Measurements from ENCODE around the gene EDARADD.
A peak's percentile ranks its signal among the peaks of the same experiment; 100 is the strongest.
"Not testable (repeated sequence)": the region's sequence is repeated elsewhere in the genome, so short reads cannot be mapped to it uniquely, and the experiment has no call there.

Gene EDARADD

GRCh38 chr1:236455243-236455642 is 61.2 kb downstream of the EDARADD start:
- no peak for TF ChIP-seq POLR2A (IDR thresholded peaks at IDR 0.05; ENCODE audit: low read depth, low read length)
- TF ChIP-seq POLR2AphosphoS5 (IDR thresholded peaks at IDR 0.05; ENCODE audit: low read depth, low read length) = no peak
- no peak for TF ChIP-seq TAF1 (IDR thresholded peaks at IDR 0.05; ENCODE audit: borderline replicate concordance, low read depth, low read length)
- DNase-seq (ENCODE audit: insufficient read length) (no peak), FAIRE-seq (no peak)

- no peak for FAIRE-seq
- peak; percentile 20 for DNase-seq (ENCODE audit: insufficient read length)
- no peak for TF ChIP-seq TAF1 (IDR thresholded peaks at IDR 0.05; ENCODE audit: borderline replicate concordance, low read depth, low read length)
- no peak for TF ChIP-seq POLR2AphosphoS5 (IDR thresholded peaks at IDR 0.05; ENCODE audit: low read depth, low read length)
- no peak for TF ChIP-seq POLR2A (IDR thresholded peaks at IDR 0.05; ENCODE audit: low read depth, low read length)
Measured at GRCh38 chr1:236457775-236458174, 63.7 kb downstream of the EDARADD start.

- no peak for TF ChIP-seq POLR2A (IDR thresholded peaks at IDR 0.05; ENCODE audit: low read depth, low read length)
- no peak for TF ChIP-seq POLR2AphosphoS5 (IDR thresholded peaks at IDR 0.05; ENCODE audit: low read depth, low read length)
- TF ChIP-seq TAF1 (IDR thresholded peaks at IDR 0.05; ENCODE audit: borderline replicate concordance, low read depth, low read length) = no peak
- no peak for DNase-seq (ENCODE audit: insufficient read length)
- FAIRE-seq = no peak
Measured at GRCh38 chr1:236458996-236459395, 64.9 kb downstream of the EDARADD start.

GRCh38 chr1:236460103-236460502 is 66.0 kb downstream of the EDARADD start:
- no peak for FAIRE-seq
- DNase-seq (ENCODE audit: insufficient read length) = no peak
- no peak for TF ChIP-seq POLR2AphosphoS5 (IDR thresholded peaks at IDR 0.05; ENCODE audit: low read depth, low read length)
- no peak for TF ChIP-seq TAF1 (IDR thresholded peaks at IDR 0.05; ENCODE audit: borderline replicate concordance, low read depth, low read length)
- no peak for TF ChIP-seq POLR2A (IDR thresholded peaks at IDR 0.05; ENCODE audit: low read depth, low read length)

- not testable (repeated sequence) for DNase-seq (ENCODE audit: insufficient read length); FAIRE-seq
Measured at GRCh38 chr1:236464197-236464596, 70.1 kb downstream of the EDARADD start.

- FAIRE-seq (no peak), DNase-seq (ENCODE audit: insufficient read length) (no peak)
- TF ChIP-seq POLR2A (IDR thresholded peaks at IDR 0.05; ENCODE audit: low read depth, low read length) = no peak
- TF ChIP-seq POLR2AphosphoS5 (IDR thresholded peaks at IDR 0.05; ENCODE audit: low read depth, low read length) = no peak
- TF ChIP-seq TAF1 (IDR thresholded peaks at IDR 0.05; ENCODE audit: borderline replicate concordance, low read depth, low read length) = no peak
Measured at GRCh38 chr1:236465231-236465958, 71.3 kb downstream of the EDARADD start.

GRCh38 chr1:236465959-236466303 is 71.8 kb downstream of the EDARADD start:
- FAIRE-seq (peak; percentile 82), DNase-seq (ENCODE audit: insufficient read length) (peak; percentile 29)
- no peak for TF ChIP-seq TAF1 (IDR thresholded peaks at IDR 0.05; ENCODE audit: borderline replicate concordance, low read depth, low read length)
- no peak for TF ChIP-seq POLR2A (IDR thresholded peaks at IDR 0.05; ENCODE audit: low read depth, low read length)
- TF ChIP-seq POLR2AphosphoS5 (IDR thresholded peaks at IDR 0.05; ENCODE audit: low read depth, low read length) = no peak

- TF ChIP-seq POLR2AphosphoS5 (IDR thresholded peaks at IDR 0.05; ENCODE audit: low read depth, low read length) = no peak
- no peak for TF ChIP-seq POLR2A (IDR thresholded peaks at IDR 0.05; ENCODE audit: low read depth, low read length)
- no peak for TF ChIP-seq TAF1 (IDR thresholded peaks at IDR 0.05; ENCODE audit: borderline replicate concordance, low read depth, low read length)
- FAIRE-seq = no peak
Measured at GRCh38 chr1:236467327-236467641, 73.2 kb downstream of the EDARADD start.

GRCh38 chr1:236468625-236469024 is 74.5 kb downstream of the EDARADD start:
- no peak for TF ChIP-seq TAF1 (IDR thresholded peaks at IDR 0.05; ENCODE audit: borderline replicate concordance, low read depth, low read length)
- FAIRE-seq (no peak), DNase-seq (ENCODE audit: insufficient read length) (no peak)

More at GRCh38 chr1:236467327-236467641, 73.2 kb downstream of the EDARADD start:
- DNase-seq (ENCODE audit: insufficient read length) = no peak

- FAIRE-seq = no peak
- TF ChIP-seq POLR2A (IDR thresholded peaks at IDR 0.05; ENCODE audit: low read depth, low read length) (no peak), TAF1 (IDR thresholded peaks at IDR 0.05; ENCODE audit: borderline replicate concordance, low read depth, low read length) (no peak), POLR2AphosphoS5 (IDR thresholded peaks at IDR 0.05; ENCODE audit: low read depth, low read length) (no peak)
- DNase-seq (ENCODE audit: insufficient read length) = no peak
Measured at GRCh38 chr1:236469466-236469865, 75.4 kb downstream of the EDARADD start.

GRCh38 chr1:236471096-236471495 is 77.0 kb downstream of the EDARADD start:
- DNase-seq (ENCODE audit: insufficient read length) (no peak), FAIRE-seq (no peak)

GRCh38 chr1:236471653-236472052 is 77.6 kb downstream of the EDARADD start:
- DNase-seq (ENCODE audit: insufficient read length) (no peak), FAIRE-seq (no peak)
- TF ChIP-seq TAF1 (IDR thresholded peaks at IDR 0.05; ENCODE audit: borderline replicate concordance, low read depth, low read length) = no peak
- no peak for TF ChIP-seq POLR2AphosphoS5 (IDR thresholded peaks at IDR 0.05; ENCODE audit: low read depth, low read length)
- no peak for TF ChIP-seq POLR2A (IDR thresholded peaks at IDR 0.05; ENCODE audit: low read depth, low read length)

More at GRCh38 chr1:236471096-236471495, 77.0 kb downstream of the EDARADD start:
- TF ChIP-seq POLR2A (IDR thresholded peaks at IDR 0.05; ENCODE audit: low read depth, low read length) (no peak), POLR2AphosphoS5 (IDR thresholded peaks at IDR 0.05; ENCODE audit: low read depth, low read length) (no peak), TAF1 (IDR thresholded peaks at IDR 0.05; ENCODE audit: borderline replicate concordance, low read depth, low read length) (no peak)

Measured in GM12892 (cell line).